Left forelimb (tissue), 1 donor: ENCODE measurements around the gene ACTL10.
"Not testable (repeated sequence)": the region's sequence is repeated elsewhere in the genome, so short reads cannot be mapped to it uniquely, and the experiment has no call there.

Source experiments
- DNase-seq: peaks from one replicate; pipeline ENCODE4 v3.0.0-alpha.2; 2018; ENCODE audit warnings: low spot score

ACTL10 gene

DNA sequence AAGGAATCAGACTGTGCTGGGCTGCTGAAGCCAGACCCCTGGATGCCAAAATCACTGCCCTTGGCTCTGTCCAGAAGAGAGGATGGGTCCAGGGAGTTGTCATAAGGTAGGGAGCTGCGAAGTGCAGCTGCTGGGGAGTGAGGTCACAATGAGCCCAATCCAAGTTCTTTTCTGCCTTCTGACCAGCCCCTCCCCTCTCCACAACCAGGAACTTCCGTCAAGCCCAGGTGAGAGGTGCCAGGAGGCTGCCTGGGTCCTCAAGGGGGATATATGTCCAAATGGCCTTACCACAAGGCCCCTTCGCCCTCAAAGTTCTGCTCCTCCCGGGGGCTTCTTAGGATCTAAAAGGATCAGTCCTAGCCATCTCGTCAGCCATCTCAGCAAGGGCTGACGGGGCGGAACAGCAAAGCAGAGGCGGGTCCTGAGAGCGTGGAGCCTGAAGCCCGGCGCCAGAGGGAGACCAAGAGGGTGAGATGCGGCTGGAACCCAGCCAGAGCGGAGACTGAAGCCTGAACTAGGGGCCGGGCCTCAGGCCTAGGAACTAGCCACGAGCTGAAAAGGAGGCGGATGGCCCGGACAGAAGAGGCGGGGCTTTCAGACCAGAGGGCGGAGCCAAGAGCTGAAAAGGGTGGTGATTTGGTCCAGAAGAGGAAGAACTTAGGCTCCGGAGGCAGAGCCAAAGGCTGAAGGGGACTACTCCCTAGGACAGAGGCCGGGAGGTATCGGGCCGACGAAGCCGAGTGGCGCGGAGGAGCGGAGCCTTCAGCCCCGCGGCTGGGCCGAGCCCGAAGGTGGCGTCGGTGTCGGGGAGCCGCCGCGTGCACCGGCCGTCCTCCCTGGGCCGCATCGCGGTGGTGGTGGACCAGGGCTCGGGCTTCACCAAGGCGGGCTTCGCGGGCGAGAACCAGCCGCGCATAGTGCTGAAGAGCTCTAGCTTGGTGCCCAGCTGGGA is at the start of gene ACTL10:
Gene ACTL10, plus strand, starts transcription at position 651 of the 952 bp plus-strand sequence. CDS start 555 bp downstream, outside the sequence.
- peak; percentile 90 for DNase-seq

DNA sequence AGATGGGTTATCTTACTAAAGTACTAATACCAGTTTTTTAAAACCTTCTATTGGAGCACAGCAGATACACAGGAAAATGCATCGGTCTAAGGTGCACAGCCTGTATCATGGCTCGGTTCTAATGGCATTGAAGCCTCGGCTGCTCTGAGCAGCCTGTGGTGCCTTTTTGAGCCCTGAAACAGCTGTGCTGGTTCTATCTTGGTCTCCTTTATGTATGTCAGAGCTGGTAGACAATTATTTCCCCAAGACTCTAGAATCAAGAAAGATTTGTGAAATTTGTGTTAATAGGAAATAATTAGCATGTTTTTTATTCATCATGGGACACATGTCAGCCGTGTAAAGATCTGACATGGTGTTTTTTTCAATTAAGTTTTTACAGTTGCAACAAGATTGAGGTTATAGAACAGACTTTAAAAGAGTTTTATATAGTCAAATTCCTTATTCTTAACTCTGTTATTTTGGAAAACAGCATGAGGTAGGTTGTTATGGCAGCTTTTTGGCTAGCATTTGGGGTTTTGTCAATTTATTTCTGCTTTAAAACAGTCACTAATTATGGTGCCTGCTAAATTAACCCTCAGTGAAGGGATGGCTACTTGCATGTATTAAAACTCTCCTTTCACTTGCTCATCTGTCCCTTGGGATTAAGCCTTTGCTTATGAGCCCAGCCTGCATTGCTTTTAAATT is 44.9 kb upstream of the ACTL10 start:
- DNase-seq, result no peak

DNA sequence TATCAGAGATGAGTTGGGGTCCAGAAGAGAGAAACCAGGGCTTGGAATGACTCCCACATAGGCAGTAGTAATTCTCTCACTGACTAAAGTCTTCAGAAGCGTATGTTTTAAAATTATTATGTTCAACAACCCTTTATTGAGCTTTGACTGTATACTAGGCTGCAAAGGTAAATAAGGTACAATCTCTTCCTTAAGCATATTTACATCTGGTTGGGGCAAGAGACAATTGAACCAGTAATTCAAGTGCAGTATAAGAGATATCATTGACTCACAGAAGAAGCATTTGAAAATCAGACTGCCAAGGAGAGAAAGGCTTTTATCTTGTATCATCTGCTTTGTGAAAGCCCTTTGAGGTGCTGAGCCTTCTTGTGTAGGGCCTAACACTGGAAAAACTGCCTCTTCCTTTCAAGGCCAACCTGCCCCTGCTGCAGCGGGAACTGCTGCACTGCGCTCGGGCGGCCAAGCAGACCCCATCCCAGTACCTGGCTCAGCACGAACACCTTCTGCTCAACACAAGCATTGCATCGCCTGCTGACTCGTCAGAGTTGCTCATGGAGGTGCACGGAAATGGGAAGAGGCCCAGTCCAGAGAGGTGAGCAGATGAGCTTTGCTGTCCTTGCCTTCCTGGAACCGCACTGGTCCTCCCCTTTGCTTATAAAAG is 43.9 kb upstream of the ACTL10 start:
- DNase-seq, result no peak

DNA sequence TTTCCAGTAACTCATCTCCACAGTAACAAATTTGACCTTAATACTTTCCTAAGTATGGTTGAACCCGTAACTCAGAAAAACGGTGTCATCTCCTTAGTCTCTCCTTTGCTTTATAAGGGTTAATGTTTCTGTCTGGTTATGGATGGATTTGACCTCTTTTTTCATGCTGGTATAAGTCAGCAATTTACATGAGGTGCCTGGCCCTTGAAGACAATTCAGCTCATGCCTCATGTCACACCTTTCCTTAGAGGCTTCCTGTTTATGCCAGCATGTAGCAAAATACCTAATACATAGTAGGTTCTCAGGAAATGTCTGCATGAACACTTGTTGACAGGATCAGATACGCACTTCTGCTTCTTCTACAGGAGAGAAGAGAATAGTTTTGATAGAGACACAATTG is 42.3 kb upstream of the ACTL10 start:
- DNase-seq, result no peak

DNA sequence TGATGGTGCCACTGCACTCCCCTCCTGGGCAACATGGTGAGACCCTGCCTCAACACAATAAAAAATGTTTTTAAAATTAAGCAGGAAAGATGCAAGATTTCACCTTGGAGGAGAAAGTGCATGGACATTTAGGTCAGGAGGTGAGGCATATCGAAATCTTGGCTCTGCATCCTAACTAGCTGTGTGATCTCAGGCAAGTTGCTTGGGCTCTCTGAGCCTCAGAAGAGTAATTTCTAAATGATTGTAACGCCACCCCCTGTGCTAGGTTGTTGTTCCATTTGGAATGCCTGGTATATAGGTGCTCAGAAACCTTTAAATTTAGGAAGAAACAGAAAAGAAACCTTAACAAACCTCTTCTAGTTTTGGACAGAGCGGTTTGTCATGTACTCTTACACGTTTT is 40.6 kb upstream of the ACTL10 start:
- no peak for DNase-seq

DNA sequence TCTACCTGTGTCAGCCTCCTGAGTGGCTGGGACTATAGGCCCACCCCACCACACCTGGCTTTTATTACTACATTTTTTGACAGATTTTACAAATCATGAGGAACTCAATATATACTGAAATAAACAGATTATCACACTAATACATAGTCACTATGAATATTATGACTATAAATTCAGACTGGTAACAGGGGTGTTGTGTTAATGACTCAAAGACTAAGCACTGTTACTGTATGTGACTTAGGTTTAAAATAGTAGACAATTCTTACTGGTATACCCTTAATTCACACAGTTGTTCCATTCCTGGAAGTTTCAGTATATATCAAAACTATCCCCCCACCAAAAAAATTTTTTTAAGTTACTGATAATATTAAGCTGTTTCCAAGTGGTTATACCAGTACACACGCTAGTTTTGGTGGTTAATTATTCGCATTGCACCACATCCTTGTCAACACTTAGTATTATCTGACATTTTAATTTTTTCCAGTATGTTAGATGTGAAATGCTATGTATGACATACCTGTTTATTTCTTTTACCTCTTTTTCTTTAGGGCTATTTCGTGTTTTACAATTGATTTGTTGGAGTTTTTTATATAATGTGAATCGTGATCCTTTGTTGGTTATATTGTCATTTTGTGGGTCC is 39.0 kb upstream of the ACTL10 start:
- no peak for DNase-seq

DNA sequence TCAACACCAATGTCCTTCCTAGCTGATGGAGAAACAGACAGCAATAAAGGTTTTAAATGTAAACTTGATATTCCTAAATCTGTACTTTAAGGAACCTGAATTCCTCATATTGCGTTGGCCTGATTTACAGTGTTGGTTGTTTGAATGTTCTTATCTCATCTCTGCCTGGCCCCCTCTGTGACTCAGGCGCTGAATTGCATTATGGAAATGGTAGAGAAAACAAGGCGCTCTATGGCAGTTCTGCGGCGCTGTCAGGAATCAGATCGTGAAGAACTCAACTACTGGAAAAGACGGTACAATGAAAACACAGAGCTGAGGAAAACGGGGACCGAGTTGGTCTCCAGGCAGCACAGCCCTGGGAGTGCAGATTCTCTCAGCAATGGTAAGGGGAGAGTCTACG is 37.2 kb upstream of the ACTL10 start:
- DNase-seq, result no peak

DNA sequence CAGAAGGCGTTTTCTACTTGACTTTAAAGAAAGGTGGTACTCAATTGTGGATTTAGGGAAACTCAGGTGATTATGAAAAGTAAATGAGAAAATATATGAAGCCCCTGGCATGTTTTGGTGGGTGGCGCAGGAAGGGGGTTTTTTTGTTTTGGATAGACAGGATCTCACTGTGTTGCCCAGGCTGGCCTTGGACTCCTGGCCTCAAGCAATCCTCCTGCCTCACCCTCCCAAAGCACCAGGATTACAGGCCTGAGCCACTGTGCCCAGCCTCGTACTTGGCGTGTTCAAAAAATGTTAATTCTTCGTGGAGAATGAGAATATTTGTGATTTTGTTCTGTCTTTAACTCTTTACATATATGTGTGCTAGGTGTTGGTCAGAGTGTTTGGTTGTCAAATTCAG is 36.8 kb upstream of the ACTL10 start:
- DNase-seq, result no peak

DNA sequence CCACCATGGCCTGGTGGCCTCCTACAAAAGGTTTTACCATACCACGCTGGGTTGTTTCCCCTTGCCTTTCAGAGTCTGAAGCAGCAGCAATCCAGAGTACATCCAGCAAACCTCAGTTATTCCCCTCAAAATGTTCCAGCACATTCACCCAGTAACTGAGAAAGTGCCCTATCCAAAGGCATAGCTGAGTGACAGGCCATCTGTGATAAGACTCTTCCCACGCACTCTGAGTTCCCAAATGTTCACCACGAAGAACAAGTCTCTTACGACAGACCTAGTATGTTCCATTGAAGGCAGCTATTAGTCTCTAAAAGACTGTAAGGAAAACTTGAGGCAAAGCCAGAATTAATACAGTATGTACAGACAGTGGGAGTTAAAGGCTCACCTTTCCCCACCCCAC is 36.2 kb upstream of the ACTL10 start:
- no peak for DNase-seq

DNA sequence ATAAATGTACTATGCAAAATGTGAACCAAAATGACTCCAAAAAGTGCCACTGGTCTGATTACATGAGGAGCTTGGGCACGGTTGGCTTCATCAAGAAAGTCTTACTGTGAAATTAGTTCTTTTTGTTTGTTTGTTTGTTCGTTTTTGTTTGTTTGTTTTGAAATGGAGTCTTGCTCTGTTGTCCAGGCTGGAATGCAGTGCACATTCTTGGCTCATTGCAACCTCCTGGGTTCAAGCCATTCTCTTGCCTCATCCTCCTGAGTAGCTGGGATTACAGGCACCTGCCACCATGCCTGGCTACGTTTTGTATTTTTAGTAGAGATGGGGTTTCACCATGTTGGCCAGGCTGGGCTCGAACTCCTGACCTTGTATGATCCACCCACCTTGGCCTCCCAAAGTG is 34.8 kb upstream of the ACTL10 start:
- not testable (repeated sequence) for DNase-seq

DNA sequence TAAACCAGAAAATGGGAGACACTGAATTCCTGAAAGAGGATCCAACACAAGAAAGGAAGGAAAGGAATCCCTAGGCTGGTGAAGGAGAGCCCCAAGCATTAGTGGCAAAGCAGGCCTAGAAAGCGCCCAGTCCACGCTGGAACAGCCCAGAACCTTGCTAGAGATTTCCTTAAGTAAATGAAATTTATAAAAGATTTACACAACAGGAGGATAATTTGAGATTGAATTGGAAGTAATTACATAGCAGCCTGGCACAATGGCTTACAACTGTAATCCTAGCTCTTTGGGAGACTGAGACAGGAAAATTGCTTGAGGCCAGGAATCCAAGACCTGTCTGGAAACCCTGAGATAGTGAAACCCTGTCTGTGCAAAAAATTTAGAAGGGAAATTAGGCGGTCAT is 31.4 kb upstream of the ACTL10 start:
- no peak for DNase-seq

DNA sequence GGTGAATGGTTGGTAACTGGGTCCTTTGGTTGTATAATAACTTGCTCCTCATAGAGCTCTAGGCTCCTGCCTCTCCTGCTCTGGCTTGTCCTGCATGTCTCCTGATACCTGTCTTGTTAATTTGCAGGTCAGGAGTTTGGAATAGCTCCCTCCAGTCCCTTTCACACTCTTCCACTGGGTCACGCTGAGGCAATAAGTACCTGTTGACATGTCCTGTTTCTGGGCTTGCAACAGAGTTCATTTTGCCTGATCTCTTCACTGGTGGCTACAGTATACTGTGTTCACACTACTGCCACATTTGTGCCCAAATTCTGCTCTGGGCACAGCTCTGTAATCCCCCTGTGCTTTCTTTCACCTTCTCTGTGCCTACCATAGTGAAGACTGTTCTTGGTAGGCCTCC is 30.0 kb upstream of the ACTL10 start:
- DNase-seq, result no peak

DNA sequence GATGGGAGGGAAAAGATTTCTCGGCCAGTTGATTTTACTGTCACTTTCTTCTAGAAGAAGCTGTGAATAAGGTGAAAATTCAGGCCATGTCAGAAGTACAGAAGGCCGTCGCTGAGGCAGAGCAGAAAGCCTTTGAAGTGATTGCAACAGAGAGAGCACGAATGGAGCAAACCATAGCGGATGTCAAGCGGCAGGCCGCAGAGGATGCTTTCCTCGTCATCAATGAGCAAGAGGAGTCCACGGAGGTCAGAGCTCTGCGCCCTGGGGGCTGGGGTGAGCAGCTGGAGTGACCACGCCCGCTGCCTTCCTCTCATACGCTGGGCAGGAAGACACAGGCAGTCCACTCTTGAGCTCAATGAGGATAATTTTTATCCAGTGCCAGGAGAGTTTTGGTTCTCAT is 26.5 kb upstream of the ACTL10 start:
- no peak for DNase-seq

DNA sequence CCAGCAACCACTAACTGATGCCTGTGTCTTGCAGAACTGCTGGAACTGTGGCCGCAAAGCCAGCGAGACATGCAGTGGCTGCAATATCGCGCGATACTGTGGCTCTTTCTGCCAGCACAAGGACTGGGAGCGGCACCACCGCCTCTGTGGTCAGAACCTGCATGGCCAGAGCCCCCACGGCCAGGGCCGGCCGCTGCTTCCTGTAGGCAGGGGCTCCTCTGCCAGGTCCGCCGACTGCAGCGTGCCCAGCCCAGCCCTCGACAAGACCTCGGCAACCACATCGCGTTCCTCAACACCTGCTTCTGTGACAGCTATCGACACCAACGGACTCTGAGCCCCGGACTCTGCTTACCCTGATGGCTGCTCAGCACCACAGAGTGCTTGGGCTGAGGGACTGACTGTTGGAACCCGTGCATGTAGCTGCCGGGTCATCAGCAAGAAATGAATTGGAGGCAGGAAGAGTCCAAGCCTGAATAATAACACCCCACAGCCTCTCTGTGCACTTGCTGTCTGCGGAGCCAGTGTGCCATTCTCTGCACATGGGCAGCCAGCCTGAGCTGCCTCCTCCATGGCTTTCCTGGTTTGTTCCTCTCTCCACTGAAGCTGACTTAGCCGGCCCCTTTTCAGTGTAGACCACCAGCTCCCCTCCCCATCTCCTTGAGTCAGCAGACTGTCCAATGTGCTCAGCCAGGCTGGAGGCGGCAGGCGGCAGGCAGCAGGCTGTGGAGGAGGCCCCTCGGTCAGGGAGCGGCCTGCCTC is 22.3 kb upstream of the ACTL10 start:
- no peak for DNase-seq

DNA sequence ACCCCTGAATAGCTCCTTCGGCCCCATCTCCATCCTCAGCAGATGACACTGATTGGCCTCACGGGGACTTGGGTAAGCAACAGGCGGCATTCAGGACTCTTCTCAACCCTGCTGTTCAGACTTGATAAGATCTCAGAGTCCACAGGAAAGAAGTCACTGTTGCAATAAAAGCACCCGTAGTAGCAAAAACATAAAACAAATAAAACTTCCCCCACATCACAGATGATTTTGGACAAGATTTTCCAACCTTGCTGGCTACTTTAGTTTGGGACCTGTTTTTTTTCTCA is 21.7 kb upstream of the ACTL10 start:
- no peak for DNase-seq

DNA sequence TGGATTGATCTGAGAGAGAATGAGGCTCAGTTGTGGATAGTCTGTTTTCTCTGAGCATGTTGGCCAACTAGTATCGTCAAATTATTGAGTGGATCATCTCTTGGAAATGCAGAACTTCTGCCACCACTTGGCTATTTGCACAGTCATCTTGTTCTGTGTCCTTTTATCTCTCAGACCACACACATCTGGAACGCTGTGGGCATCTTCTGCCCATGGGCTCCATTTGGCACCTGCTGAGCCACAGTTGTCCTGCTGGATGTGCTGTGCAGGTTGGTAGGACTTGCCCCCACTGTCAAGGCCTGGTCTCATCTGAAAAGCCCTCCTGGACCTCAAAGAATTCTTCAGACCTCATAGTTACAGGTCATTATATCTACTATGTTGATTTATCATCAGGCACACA is 21.3 kb upstream of the ACTL10 start:
- no peak for DNase-seq

DNA sequence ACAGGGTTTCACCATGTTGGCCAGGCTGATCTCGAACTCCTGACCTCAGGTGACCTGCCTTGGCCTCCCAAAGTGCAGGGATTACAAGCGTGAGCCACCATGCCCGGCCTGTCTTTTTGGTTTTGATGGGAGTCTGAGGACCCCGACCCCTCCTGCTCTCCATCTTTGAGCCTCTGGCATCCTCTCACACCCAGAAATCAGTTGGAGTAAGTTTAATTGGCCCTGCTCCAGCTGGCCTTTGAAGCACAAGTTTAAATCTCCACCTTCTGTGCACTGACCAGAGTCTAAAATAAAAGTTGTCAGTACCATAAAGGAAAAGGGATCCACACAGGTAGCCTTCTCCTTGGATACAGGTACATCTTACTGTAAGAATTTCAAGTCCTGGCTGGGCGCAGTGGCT is 20.6 kb upstream of the ACTL10 start:
- DNase-seq, result no peak

DNA sequence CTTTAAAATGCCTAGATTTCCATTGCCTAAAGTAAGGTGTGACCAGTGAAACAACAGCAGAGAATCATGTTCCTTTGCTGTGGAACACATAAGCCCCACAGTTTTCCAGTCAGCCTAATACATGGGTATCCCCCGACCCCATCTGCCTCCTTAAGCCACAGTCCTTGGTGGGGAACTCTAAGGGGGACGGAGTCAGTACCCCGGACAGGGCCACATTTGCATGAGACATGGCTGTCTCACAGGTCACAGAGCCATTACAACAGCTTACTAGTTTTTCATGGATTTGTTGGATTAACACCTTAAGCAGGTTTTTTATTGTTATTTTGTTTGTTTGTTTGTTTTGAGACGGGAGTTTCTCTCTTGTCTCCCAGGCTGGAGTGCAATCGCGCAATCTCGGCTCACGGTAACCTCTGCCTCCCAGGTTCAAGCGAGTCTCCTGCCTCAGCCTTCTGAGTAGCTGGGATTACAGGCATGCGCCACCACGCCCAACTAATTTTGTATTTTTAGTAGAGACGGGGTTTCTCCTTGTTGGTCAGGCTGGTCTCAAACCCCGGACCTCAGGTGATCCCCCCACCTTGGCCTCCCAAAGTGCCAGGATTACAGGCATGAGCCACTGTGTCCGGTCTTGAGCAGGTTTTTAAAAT is 19.7 kb upstream of the ACTL10 start:
- DNase-seq, result not testable (repeated sequence)

DNA sequence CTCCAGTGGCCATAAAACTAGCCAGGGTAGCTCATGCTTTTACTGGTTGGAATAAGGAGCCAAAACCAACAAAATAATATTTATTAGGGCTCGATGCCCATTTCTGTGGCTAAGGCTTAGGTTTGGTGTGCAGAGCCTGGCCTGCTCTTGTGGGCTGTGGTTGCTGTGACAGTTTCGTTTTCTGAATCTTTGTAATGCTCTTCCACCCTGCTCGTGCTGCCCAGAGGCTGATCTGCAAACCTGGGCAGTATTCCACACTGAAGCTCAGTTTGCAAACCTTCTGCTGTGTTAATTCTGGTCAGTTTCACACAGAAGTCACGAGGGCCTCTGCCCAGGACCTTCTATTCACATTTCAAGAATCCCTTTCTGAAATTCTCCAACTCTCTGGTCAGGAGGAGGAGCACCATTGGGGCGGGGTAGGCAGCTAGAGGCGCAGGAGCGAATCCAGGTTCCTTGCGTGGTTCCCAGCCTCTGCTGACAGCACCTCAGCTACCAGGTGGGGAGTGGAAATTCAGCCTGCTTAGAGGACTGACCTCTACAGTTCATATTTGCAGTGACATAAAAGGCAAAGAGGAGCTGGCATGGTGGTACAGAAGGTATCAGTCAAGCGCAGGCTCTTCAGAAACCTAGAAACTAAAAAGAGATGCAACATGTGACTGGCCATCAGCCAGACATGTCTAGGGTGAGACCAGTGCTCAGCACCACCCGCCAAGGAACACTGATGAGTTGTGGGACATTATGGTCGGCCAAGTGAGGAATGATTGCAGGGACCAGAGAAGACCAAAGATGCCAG is 18.9 kb upstream of the ACTL10 start:
- no peak for DNase-seq

DNA sequence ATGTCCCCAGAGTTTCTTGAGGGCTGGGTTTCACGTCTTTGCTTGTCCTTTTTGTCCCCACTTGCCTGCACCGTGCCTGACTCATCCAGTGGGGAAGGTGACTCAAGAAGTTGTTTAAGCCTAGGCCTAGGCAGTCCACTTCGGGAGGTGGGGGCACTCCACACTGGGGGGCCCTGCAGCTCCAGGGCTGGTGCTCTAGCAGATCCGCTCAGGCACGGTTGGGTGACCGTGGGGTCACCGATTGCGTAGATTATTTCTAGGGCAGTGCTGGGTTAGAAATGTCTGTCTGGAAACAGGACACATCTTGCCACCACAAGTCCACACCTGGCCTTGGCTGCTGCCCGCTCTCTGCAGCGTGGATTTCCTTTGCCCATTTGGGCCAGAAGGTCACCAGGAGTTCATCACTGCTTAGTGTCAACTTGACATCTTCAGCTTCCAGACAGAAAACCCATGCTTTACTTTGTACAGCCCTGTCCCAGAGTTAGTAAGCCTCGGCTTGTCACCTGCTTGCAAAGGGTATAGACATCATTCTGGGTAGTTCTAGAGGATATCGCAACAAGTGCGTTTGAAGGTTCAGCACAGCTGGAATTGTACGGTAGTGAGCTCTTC is 18.2 kb upstream of the ACTL10 start:
- no peak for DNase-seq
